GM12878 (cell line): ENCODE measurements around the gene ATP4B. TPM values are rescaled to one million over a fixed set of nuclear protein-coding genes. Genes with fewer than 3 reads are reported as not detected.

Experiments used
- ATAC-seq: fragments of 200-7000 bp; cut with Tn5 transposase; 3 replicates; pipeline ENCODE4 v1.9.1; 2020; ENCODE audit warnings: mild to moderate bottlenecking, moderate library complexity
- BruUV-seq: library from RNA; stranded (reverse); fragments of 400-500 nt; replicated peaks from 2 replicates; lab custom pipeline; 2021; lab: Mats Ljungman, UMichigan
- CTCF ChIA-PET: fragments of 300-600 bp; sonication (Branson Sonifier 250); formaldehyde crosslinking; extraction: SDS; loops from one replicate; lab custom pipeline; 2021; ENCODE audit warnings: inconsistent platforms; lab: Yijun Ruan, JAX
- POLR2A ChIA-PET: fragments of 350-600 bp; formaldehyde crosslinking; extraction: SDS; loops from one replicate; lab custom pipeline; 2021; ENCODE audit warnings: inconsistent platforms; lab: Charles Lee
- RAD21 ChIA-PET: fragments of 300-600 bp; sonication (Branson Sonifier 250); formaldehyde crosslinking; loops from one replicate; lab custom pipeline; 2023; ENCODE audit warnings: antibody characterized with exemption; ENCODE audit not compliant: unreplicated experiment; lab: Charles Lee
- SMC1A ChIA-PET: fragments of 300-600 bp; sonication (Branson Sonifier 250); formaldehyde crosslinking; loops from one replicate; lab custom pipeline; 2023; ENCODE audit not compliant: unreplicated experiment, uncharacterized antibody; lab: Charles Lee
- DNase-seq: peaks from one replicate; pipeline ENCODE4 v3.0.0-alpha.2; 2011; ENCODE audit warnings: low read depth, low spot score
- FAIRE-seq: peaks from 3 replicates; lab custom pipeline; 2011; peaks lifted over from hg19 to GRCh38; lab: Jason Lieb, UNC
- H2AFZ ChIP-seq: 2 replicates; pipeline ENCODE4 v1.6.0; 2011; ENCODE audit warnings: low read depth, low read length, control low read depth; ENCODE audit not compliant: control insufficient read depth
- H3K27ac ChIP-seq: 2 replicates; pipeline ENCODE4 v1.5.1; 2011; ENCODE audit warnings: control low read depth; ENCODE audit not compliant: control insufficient read depth, insufficient read depth
- H3K27me3 ChIP-seq, 2 experiments: replicated peaks in 1 of 2; 2 replicates each; pipeline versions ENCODE4 v1.6.0 to v1.6.1; 2011; ENCODE audit warnings: low read length in 1 of 2; ENCODE audit not compliant: control insufficient read depth in 2 of 2, insufficient read depth in 2 of 2
- H3K36me3 ChIP-seq, 2 experiments: 2 replicates each; pipeline ENCODE4 v1.5.1; 2011; ENCODE audit warnings: low read length in 1 of 2; ENCODE audit not compliant: control insufficient read depth in 2 of 2, insufficient read depth in 2 of 2
- H3K4me1 ChIP-seq: 2 replicates; pipeline ENCODE4 v1.6.1; 2011; ENCODE audit warnings: mild to moderate bottlenecking, low read length, moderate library complexity, mixed read lengths; ENCODE audit not compliant: control insufficient read depth, insufficient read depth
- H3K4me2 ChIP-seq: 2 replicates; pipeline ENCODE4 v1.6.0; 2011; ENCODE audit warnings: control low read depth; ENCODE audit not compliant: control insufficient read depth, insufficient read depth
- H3K4me3 ChIP-seq: fragments of 200-600 bp; sonication (generic); 2 replicates; pipeline ENCODE4 v1.5.1; 2016
- H3K79me2 ChIP-seq: 2 replicates; pipeline ENCODE4 v1.6.0; 2011; ENCODE audit warnings: low read length; ENCODE audit not compliant: control insufficient read depth, insufficient read depth
- H3K9ac ChIP-seq: 2 replicates; pipeline ENCODE4 v1.8.0; 2011; ENCODE audit warnings: low read length, control low read depth, mixed read lengths; ENCODE audit not compliant: control insufficient read depth, insufficient read depth
- H3K9me3 ChIP-seq: replicated peaks from 3 replicates; pipeline ENCODE4 v1.5.1; 2011; ENCODE audit warnings: mild to moderate bottlenecking, low read length; ENCODE audit not compliant: control insufficient read depth, insufficient read depth
- H4K20me1 ChIP-seq: 2 replicates; pipeline ENCODE4 v1.6.0; 2011; ENCODE audit not compliant: control insufficient read depth, insufficient read depth
- CBX3 ChIP-seq: fragments of 200-600 bp; sonication (generic); IDR thresholded peaks from 2 replicates; pipeline ENCODE4 v1.6.1; 2016; ENCODE audit warnings: low read depth, borderline replicate concordance
- FOS ChIP-seq: IDR thresholded peaks from 3 replicates; pipeline ENCODE4 v1.6.1; 2011; ENCODE audit warnings: borderline replicate concordance; ENCODE audit not compliant: insufficient read length; ENCODE audit errors: extremely low read depth
- RAD51 ChIP-seq: fragments of 450-650 bp; IDR thresholded peaks from 2 replicates; pipeline ENCODE4 v1.6.1; 2016; ENCODE audit warnings: moderate library complexity, mild to moderate bottlenecking, inconsistent platforms
- SIX5 ChIP-seq: IDR thresholded peaks from 2 replicates; pipeline ENCODE4 v1.6.1; 2011; ENCODE audit warnings: mild to moderate bottlenecking, low read depth, low read length, moderate library complexity; ENCODE audit not compliant: severe bottlenecking
- TCF3 ChIP-seq: IDR thresholded peaks from 2 replicates; pipeline ENCODE4 v1.6.1; 2012; ENCODE audit warnings: low read depth, mild to moderate bottlenecking, low read length, borderline replicate concordance; ENCODE audit not compliant: insufficient read depth
- WGBS: methylation state at CpG from one replicate; pipeline ENCODE4 v1.1.6; 2016; ENCODE audit warnings: low lambda C conversion rate; ENCODE audit not compliant: insufficient replicate concordance, insufficient coverage; ENCODE audit errors: missing lambda C conversion rate; 5-methylcytosine and 5-hydroxymethylcytosine counted together
- in situ Hi-C: fragments of 300-500 bp; cut with MboI; formaldehyde crosslinking; loops from 9 replicates; pipeline ENCODE4 v1.14.3; 2018; ENCODE audit warnings: mixed read lengths
- intact Hi-C: fragments of 100-400 bp; cut with micrococcal nuclease; formaldehyde crosslinking; loops from one replicate; pipeline ENCODE4 v1.14.2; 2022; ENCODE audit not compliant: unreplicated experiment
- polyA plus RNA-seq, 11 experiments: library from polyadenylated mRNA; depleted of rRNA in 4 of 11; unstranded in 6 of 11; stranded (reverse) in 5 of 11; fragments of >200 nt; fragmentation: Nextera tagmentation in 4 of 11; fragmentation: Illumina TruSeq in 1 of 11; extraction: Ambion mirVana in 4 of 11; extraction: Trizol in 1 of 11; gene quantifications; 1 replicate in 1 of 11; 2 replicates in 10 of 11; pipeline versions ENCODE4 v1.2.1 to v1.2.3, GENCODE V29; 2011 to 2016; ENCODE audit warnings: inconsistent platforms in 2 of 11, missing spikeins in 2 of 11, low read depth in 1 of 11
- total RNA-seq, 4 experiments: library from RNA; depleted of rRNA in 3 of 4; stranded (reverse); fragments of >200 nt in 3 of 4; fragmentation: Illumina TruSeq in 1 of 4; extraction: Trizol in 1 of 4; gene quantifications; 2 replicates each; pipeline versions ENCODE4 v1.2.1 to v1.2.3, GENCODE V29; 2013 to 2021

ATP4B gene
- total and polyA plus RNA-seq, 10 of the 15 experiments (the other 5 are each of a cell fraction or from before 2014, with no cell fraction given) = 0.05 to 0.33 (median 0.20) TPM; not detected in 4

GRCh38 chr13:113637262-113638160 is 20.5 kb downstream of the ATP4B start (continued):
- no peak for TF ChIP-seq RAD51

- H2AFZ ChIP-seq = no peak overlapping the region
- H3K4me2 ChIP-seq = no peak overlapping the region
- no peaks in the 10 kb centered on the region for H3K79me2 ChIP-seq
- 96% methylated on average over 24 of the region's 24 CpGs for WGBS
- CTCF ChIA-PET = no interaction called here
- no TSS peak for BruUV-seq
- no peaks in the 10 kb centered on the region for H3K4me1 ChIP-seq
- H4K20me1 ChIP-seq = no peaks in the 10 kb centered on the region
- SMC1A ChIA-PET = no interaction called here
- H3K27me3 ChIP-seq = no peaks in the 10 kb centered on the region
- intact Hi-C loops (no loop called here), in situ Hi-C loops (no loop called here)
- no peak overlapping the region for H3K9ac ChIP-seq
- H3K9me3 ChIP-seq = no peaks in the 10 kb centered on the region
- H3K27ac ChIP-seq = no peak overlapping the region
- H3K4me3 ChIP-seq = no peak overlapping the region
- TF ChIP-seq SIX5 (no peak), FOS (no peak), CBX3 (no peak), TCF3 (no peak)
- no peak for DNase-seq
- FAIRE-seq = no peak
- POLR2A ChIA-PET = no interaction called here
- peaks cover 44 to 48% of the 10 kb centered on the region in 2 experiments for H3K36me3 ChIP-seq
- RAD21 ChIA-PET = no interaction called here
- no peak for ATAC-seq
Observed at GRCh38 chr13:113636266-113636963, 21.6 kb downstream of the ATP4B start.
